Right lobe of liver (tissue), 4 donors: Measurements from ENCODE around the gene DNAJB8.

Experiments used
- POLR2A ChIP-seq: fragments of 450-650 bp; IDR thresholded peaks from one replicate; pipeline ENCODE4 v1.6.1; 2017; ENCODE audit warnings: antibody characterized with exemption, mild to moderate bottlenecking
- TF ChIP-seq, protein P1 (sequence below), 4 donors: fragments of 200-600 bp in 3 of 4; fragments of 450-650 bp in 1 of 4; IDR thresholded peaks; one replicate each; pipeline versions ENCODE4 v1.5.1 to v1.8.0; 2016 to 2022; ENCODE audit warnings: antibody characterized with exemption in 4 of 4, mild to moderate bottlenecking in 2 of 4
- donor health status: DM: no; HTN: no; CAD: no.
- donor health status: DM: no; HTN: no; CAD: no.
- donor health status: DM: no; HTN: yes; CAD: no.

DNA sequence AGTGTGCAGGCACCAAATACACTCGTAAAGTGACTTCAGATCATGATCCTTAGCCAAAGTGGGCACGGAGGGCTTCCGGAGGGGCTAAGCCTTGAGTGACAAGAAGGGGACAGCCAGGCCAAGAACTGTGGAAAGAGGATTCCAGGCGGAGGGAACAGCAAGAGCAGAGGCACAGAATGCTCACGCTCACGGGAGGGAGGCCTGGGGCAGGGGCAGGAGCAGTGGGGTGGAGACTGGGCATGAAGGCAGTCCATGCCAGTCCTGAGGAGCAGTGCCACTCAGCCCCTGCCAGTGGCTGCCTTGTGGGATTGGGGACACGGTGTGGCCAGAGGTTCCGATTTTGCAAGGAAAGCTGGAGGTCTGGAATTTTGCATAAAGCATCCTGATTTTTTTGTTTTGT is 36.0 kb downstream of the DNAJB8 start:
- TF ChIP-seq, protein P1, sequence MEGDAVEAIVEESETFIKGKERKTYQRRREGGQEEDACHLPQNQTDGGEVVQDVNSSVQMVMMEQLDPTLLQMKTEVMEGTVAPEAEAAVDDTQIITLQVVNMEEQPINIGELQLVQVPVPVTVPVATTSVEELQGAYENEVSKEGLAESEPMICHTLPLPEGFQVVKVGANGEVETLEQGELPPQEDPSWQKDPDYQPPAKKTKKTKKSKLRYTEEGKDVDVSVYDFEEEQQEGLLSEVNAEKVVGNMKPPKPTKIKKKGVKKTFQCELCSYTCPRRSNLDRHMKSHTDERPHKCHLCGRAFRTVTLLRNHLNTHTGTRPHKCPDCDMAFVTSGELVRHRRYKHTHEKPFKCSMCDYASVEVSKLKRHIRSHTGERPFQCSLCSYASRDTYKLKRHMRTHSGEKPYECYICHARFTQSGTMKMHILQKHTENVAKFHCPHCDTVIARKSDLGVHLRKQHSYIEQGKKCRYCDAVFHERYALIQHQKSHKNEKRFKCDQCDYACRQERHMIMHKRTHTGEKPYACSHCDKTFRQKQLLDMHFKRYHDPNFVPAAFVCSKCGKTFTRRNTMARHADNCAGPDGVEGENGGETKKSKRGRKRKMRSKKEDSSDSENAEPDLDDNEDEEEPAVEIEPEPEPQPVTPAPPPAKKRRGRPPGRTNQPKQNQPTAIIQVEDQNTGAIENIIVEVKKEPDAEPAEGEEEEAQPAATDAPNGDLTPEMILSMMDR (IDR thresholded peaks at IDR 0.05): no peak
- no peak for TF ChIP-seq POLR2A
